ENCODE results near the gene MOB3A. TPM values are rescaled to one million over a fixed set of nuclear protein-coding genes. Genes with fewer than 3 reads are reported as not detected.
A peak's percentile ranks its signal among the peaks of the same experiment; 100 is the strongest.

Gene MOB3A
- total and polyA plus RNA-seq, 2 of the 13 experiments (the other 11 are each of a cell fraction or from before 2014, with no cell fraction given), result 3.5 to 17.8 TPM

GRCh38 chr19:2059422-2060201 lies 36.5 kb downstream of the MOB3A start (continued):
- no peak for TF ChIP-seq ZNF33A (CRISPR knock-in tag; IDR thresholded peaks at IDR 0.05; ENCODE audit: borderline replicate concordance)
- TF ChIP-seq BORCS8-MEF2B (CRISPR knock-in tag; IDR thresholded peaks at IDR 0.05), result peak; percentile 88
- peak; percentile 62; the same call in 1 of the 3 replicates for TF ChIP-seq MXI1 (IDR thresholded peaks at IDR 0.05; ENCODE audit: borderline replicate concordance, low read depth, low read length)
- TF ChIP-seq ZZZ3 (CRISPR knock-in tag; IDR thresholded peaks at IDR 0.05; ENCODE audit: borderline replicate concordance), result peak; percentile 79
- peak; percentile 30 for TF ChIP-seq U2AF1 (optimal IDR thresholded peaks at IDR 0.05; ENCODE audit: low read depth, low read length)
- no peak for TF ChIP-seq FOXM1 (CRISPR knock-in tag; IDR thresholded peaks at IDR 0.05)
- TF ChIP-seq IRF2 (CRISPR knock-in tag; IDR thresholded peaks at IDR 0.05), result 0 out of 2 replicates have a peak, but pooled peaks have one; percentile 12
- TF ChIP-seq REST (IDR thresholded peaks at IDR 0.05; ENCODE audit: borderline replicate concordance in 1 of 2, low read depth in 1 of 2, low read length in 2 of 2), result no peak
- TF ChIP-seq ZNF33B (CRISPR knock-in tag; IDR thresholded peaks at IDR 0.05), result 0 out of 2 replicates have a peak, but pooled peaks have one; percentile 21
- TF ChIP-seq STAT6 (CRISPR knock-in tag; IDR thresholded peaks at IDR 0.05; ENCODE audit: borderline replicate concordance), result no peak
- TF ChIP-seq EHMT2 (IDR thresholded peaks at IDR 0.05; ENCODE audit: borderline replicate concordance, low read depth, low read length), result no peak
- no peak for TF ChIP-seq FOXK2 (IDR thresholded peaks at IDR 0.05)
- TF ChIP-seq ZNF687 (CRISPR knock-in tag; IDR thresholded peaks at IDR 0.05), result peak; percentile 90
- TF ChIP-seq FOSL1 (CRISPR knock-in tag; IDR thresholded peaks at IDR 0.05; ENCODE audit: borderline replicate concordance), result no peak; the same call in 1 of the 2 replicates
- TF ChIP-seq CEBPB (IDR thresholded peaks at IDR 0.05; ENCODE audit: borderline replicate concordance, low read depth, low read length), result peak; percentile 84; the same call in 1 of the 2 replicates
- TF ChIP-seq PREB (CRISPR knock-in tag; IDR thresholded peaks at IDR 0.05), result no peak
- no peak for TF ChIP-seq ZFP90 (CRISPR knock-in tag; IDR thresholded peaks at IDR 0.05; ENCODE audit: borderline replicate concordance)

Measured in HepG2 (cell line).